ENCODE data around the gene AGAP3.

AGAP3 gene

GRCh38 chr7:151088019-151088855, 2.0 kb downstream of the AGAP3 start:
- DNase-seq (ENCODE audit: low read depth): no peak

- DNase-seq (ENCODE audit: low read depth): no peak
Observed at GRCh38 chr7:151088856-151089699, 2.8 kb downstream of the AGAP3 start.

GRCh38 chr7:151089893-151090730, 3.8 kb downstream of the AGAP3 start:
- no peak for DNase-seq (ENCODE audit: low read depth)

- DNase-seq (ENCODE audit: low read depth): no peak
Observed at GRCh38 chr7:151091003-151091402, 4.7 kb downstream of the AGAP3 start.

- DNase-seq (ENCODE audit: low read depth): no peak
Observed at GRCh38 chr7:151091431-151091830, 5.2 kb downstream of the AGAP3 start.

GRCh38 chr7:151091988-151092387, 5.7 kb downstream of the AGAP3 start:
- DNase-seq (ENCODE audit: low read depth): no peak

GRCh38 chr7:151093748-151094147, 7.5 kb downstream of the AGAP3 start:
- DNase-seq (ENCODE audit: low read depth): no peak

GRCh38 chr7:151094675-151095074, 8.4 kb downstream of the AGAP3 start:
- no peak for DNase-seq (ENCODE audit: low read depth)

GRCh38 chr7:151095123-151095797, 9.0 kb downstream of the AGAP3 start:
- no peak for DNase-seq (ENCODE audit: low read depth)

GRCh38 chr7:151095828-151096475, 9.7 kb downstream of the AGAP3 start:
- no peak for DNase-seq (ENCODE audit: low read depth)

- DNase-seq (ENCODE audit: low read depth): no peak
Observed at GRCh38 chr7:151099486-151100211, 13.4 kb downstream of the AGAP3 start.

- DNase-seq (ENCODE audit: low read depth): no peak
Observed at GRCh38 chr7:151100921-151101320, 14.6 kb downstream of the AGAP3 start.

- DNase-seq (ENCODE audit: low read depth): no peak
Observed at GRCh38 chr7:151101621-151102396, 15.5 kb downstream of the AGAP3 start.

GRCh38 chr7:151102991-151103390, 16.7 kb downstream of the AGAP3 start:
- DNase-seq (ENCODE audit: low read depth): no peak

GRCh38 chr7:151103973-151104372, 17.7 kb downstream of the AGAP3 start:
- no peak for DNase-seq (ENCODE audit: low read depth)

- DNase-seq (ENCODE audit: low read depth): no peak
Observed at GRCh38 chr7:151104411-151105235, 18.3 kb downstream of the AGAP3 start.

- no peak for DNase-seq (ENCODE audit: low read depth)
Observed at GRCh38 chr7:151107882-151108281, 21.6 kb downstream of the AGAP3 start.
